GF-D8 (cell line): ENCODE results near the gene APEH.

Experiments used
- DNase-seq: peaks from one replicate; lab custom pipeline; 2025; lab: John Stamatoyannopoulos, UW

The APEH gene

GRCh38 chr3:49673715-49674496 is at the start of gene APEH:
APEH (plus strand) TSS chr3:49674351; CDS start chr3:49674402, 51 bp downstream.
- DNase-seq = no peak

GRCh38 chr3:49625071-49625470 is 49.1 kb upstream of the APEH start:
- no peak for DNase-seq

- no peak for DNase-seq
Observed at GRCh38 chr3:49626101-49626581, 48.0 kb upstream of the APEH start.

GRCh38 chr3:49626796-49627195 is 47.4 kb upstream of the APEH start:
- DNase-seq = no peak

- DNase-seq = no peak
Observed at GRCh38 chr3:49627634-49628033, 46.5 kb upstream of the APEH start.

GRCh38 chr3:49628249-49628648 is 45.9 kb upstream of the APEH start:
- DNase-seq = no peak

GRCh38 chr3:49629451-49629850 is 44.7 kb upstream of the APEH start:
- DNase-seq = no peak

- no peak for DNase-seq
Observed at GRCh38 chr3:49629866-49630265, 44.3 kb upstream of the APEH start.

GRCh38 chr3:49630784-49631183 is 43.4 kb upstream of the APEH start:
- no peak for DNase-seq

- no peak for DNase-seq
Observed at GRCh38 chr3:49634736-49635135, 39.4 kb upstream of the APEH start.

- DNase-seq = no peak
Observed at GRCh38 chr3:49636883-49637609, 37.1 kb upstream of the APEH start.

- DNase-seq = no peak
Observed at GRCh38 chr3:49638445-49638844, 35.7 kb upstream of the APEH start.

GRCh38 chr3:49639551-49639950 is 34.6 kb upstream of the APEH start:
- DNase-seq = no peak

GRCh38 chr3:49641292-49641691 is 32.9 kb upstream of the APEH start:
- no peak for DNase-seq

GRCh38 chr3:49641921-49642707 is 32.0 kb upstream of the APEH start:
- no peak for DNase-seq

- DNase-seq = no peak
Observed at GRCh38 chr3:49642708-49643145, 31.4 kb upstream of the APEH start.

GRCh38 chr3:49644684-49645083 is 29.5 kb upstream of the APEH start:
- no peak for DNase-seq

- no peak for DNase-seq
Observed at GRCh38 chr3:49646236-49646635, 27.9 kb upstream of the APEH start.

- no peak for DNase-seq
Observed at GRCh38 chr3:49647741-49648140, 26.4 kb upstream of the APEH start.

- no peak for DNase-seq
Observed at GRCh38 chr3:49648354-49649019, 25.7 kb upstream of the APEH start.

- DNase-seq = no peak
Observed at GRCh38 chr3:49649576-49649975, 24.6 kb upstream of the APEH start.

GRCh38 chr3:49650177-49650576 is 24.0 kb upstream of the APEH start:
- DNase-seq = no peak
